ENCODE data around the gene FAM241A. TPM values are rescaled to one million over a fixed set of nuclear protein-coding genes. Genes with fewer than 3 reads are reported as not detected.

FAM241A gene
- total RNA-seq, 6 donors from 2014 or later: 1.9 to 6.5 (median 4.2) TPM

DNA sequence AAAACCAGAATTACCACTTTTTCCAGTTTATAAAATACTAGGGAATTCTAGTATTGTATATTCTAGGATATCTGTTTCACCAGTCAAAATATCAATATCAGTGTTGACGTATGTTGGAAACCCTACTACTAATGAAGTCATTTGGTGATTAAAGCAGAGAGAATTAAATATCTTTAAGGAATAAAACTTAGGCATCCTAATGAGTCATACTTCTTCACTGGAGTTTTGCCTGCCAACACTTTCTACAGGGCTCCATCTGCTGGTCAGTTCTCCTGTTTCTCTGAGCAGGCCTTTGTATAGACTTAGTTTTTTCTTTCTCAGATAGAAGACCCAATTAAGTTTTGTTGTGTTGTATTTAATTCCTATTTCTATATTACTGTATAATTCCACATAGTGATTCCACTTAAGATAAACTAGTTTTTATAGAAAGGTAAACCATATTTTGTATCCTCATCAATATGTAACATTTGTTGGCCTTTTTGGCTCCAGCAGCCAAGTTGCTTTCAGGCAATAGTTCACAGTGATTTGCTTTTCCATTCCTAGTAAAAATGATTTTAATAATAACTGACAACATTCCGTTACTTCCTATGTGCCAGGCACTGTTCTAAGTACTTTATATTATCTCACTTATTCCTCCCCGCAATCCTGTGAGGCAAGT is 89.8 kb downstream of the FAM241A start:
- H3K4me3 ChIP-seq: no peak overlapping the region
- no peaks in the 10 kb centered on the region for H3K9me3 ChIP-seq
- H3K4me1 ChIP-seq: peaks cover 4 to 18% (median 11%) of the 10 kb centered on the region in 4 donors
- 59 to 64% methylated on average over 3 of the region's 3 CpGs for WGBS, 2 donors
- no peaks in the 10 kb centered on the region for H3K36me3 ChIP-seq
- DNase-seq (peak in 1 of 2 donors; percentile 69), ATAC-seq (ENCODE audit: low FRiP score in 2 of 2) (no peak)
- no peak overlapping the region for H3K27ac ChIP-seq
- H3K27me3 ChIP-seq: no peaks in the 10 kb centered on the region
- TF ChIP-seq, protein P1, sequence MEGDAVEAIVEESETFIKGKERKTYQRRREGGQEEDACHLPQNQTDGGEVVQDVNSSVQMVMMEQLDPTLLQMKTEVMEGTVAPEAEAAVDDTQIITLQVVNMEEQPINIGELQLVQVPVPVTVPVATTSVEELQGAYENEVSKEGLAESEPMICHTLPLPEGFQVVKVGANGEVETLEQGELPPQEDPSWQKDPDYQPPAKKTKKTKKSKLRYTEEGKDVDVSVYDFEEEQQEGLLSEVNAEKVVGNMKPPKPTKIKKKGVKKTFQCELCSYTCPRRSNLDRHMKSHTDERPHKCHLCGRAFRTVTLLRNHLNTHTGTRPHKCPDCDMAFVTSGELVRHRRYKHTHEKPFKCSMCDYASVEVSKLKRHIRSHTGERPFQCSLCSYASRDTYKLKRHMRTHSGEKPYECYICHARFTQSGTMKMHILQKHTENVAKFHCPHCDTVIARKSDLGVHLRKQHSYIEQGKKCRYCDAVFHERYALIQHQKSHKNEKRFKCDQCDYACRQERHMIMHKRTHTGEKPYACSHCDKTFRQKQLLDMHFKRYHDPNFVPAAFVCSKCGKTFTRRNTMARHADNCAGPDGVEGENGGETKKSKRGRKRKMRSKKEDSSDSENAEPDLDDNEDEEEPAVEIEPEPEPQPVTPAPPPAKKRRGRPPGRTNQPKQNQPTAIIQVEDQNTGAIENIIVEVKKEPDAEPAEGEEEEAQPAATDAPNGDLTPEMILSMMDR (IDR thresholded peaks at IDR 0.05): peak; percentile 44 to 71 (median 67)
- TF ChIP-seq EP300 (IDR thresholded peaks at IDR 0.05): no peak

GRCh38 chr4:112236040-112236439 is 90.8 kb downstream of the FAM241A start:
- no peak overlapping the region for H3K27ac ChIP-seq
- TF ChIP-seq, protein P1 (IDR thresholded peaks at IDR 0.05): no peak
- TF ChIP-seq POLR2A (IDR thresholded peaks at IDR 0.05) (no peak), POLR2AphosphoS5 (IDR thresholded peaks at IDR 0.05) (no peak), EP300 (IDR thresholded peaks at IDR 0.05) (no peak)
- H3K9me3 ChIP-seq: no peaks in the 10 kb centered on the region
- DNase-seq (no peak), ATAC-seq (ENCODE audit: low FRiP score in 2 of 2) (no peak)
- no peaks in the 10 kb centered on the region for H3K36me3 ChIP-seq
- 94 to 95% methylated on average over 2 of the region's 2 CpGs for WGBS, 2 donors
- no peaks in the 10 kb centered on the region for H3K27me3 ChIP-seq
- H3K4me3 ChIP-seq: no peak overlapping the region
- H3K4me1 ChIP-seq: peaks cover 4 to 11% (median 6%) of the 10 kb centered on the region in 4 donors

GRCh38 chr4:112238833-112239232 is 93.6 kb downstream of the FAM241A start:
- Histone ChIP-seq H3K4me3 (no peak overlapping the region), H3K36me3 (no peaks in the 10 kb centered on the region), H3K27ac (no peak overlapping the region), H3K9me3 (no peaks in the 10 kb centered on the region), H3K4me1 (peaks cover 0 to 4% (median 0%) of the 10 kb centered on the region in 4 donors), H3K27me3 (no peaks in the 10 kb centered on the region)
- TF ChIP-seq POLR2A (IDR thresholded peaks at IDR 0.05) (no peak), POLR2AphosphoS5 (IDR thresholded peaks at IDR 0.05) (no peak), EP300 (IDR thresholded peaks at IDR 0.05) (no peak)
- TF ChIP-seq, protein P1 (IDR thresholded peaks at IDR 0.05): no peak
- 93 to 94% methylated on average over 2 of the region's 2 CpGs for WGBS, 2 donors
- DNase-seq: no peak
- no peak for ATAC-seq (ENCODE audit: low FRiP score in 2 of 2)

Other genes with a start within 250 kb of the FAM241A start
- gene AP1AR, start 86.3 kb downstream of the FAM241A start, total RNA-seq: 10 to 100 TPM; 21.9 to 25.1 (median 24.1) TPM
- gene TIFA, start 140.4 kb downstream of the FAM241A start, total RNA-seq: 10 to 100 TPM in 1 of 6 donors, 1 to 10 TPM in 5; 1.3 to 14.5 (median 7.6) TPM
- gene ALPK1, start 151.9 kb downstream of the FAM241A start, total RNA-seq: 10 to 100 TPM; 22.7 to 68.0 (median 35.6) TPM

All from upper lobe of left lung (tissue), 6 donors.